Activated CD8-positive, alpha-beta memory T cell treated with anti-CD3 and anti-CD28 coated beads, Interleukin-2, amount 50 U/mL, for 24 hours (primary cell): ENCODE data around the gene COG5.

Experiments
- DNase-seq: peaks from one replicate; pipeline ENCODE4 v3.0.0-alpha.2; 2020; ENCODE audit errors: extremely low read depth

The COG5 gene

GRCh38 chr7:107463139-107464078 is 100.3 kb downstream of the COG5 start:
- DNase-seq = no peak

- no peak for DNase-seq
Observed at GRCh38 chr7:107461938-107462533, 101.7 kb downstream of the COG5 start.

- no peak for DNase-seq
Observed at GRCh38 chr7:107453388-107453787, 110.3 kb downstream of the COG5 start.

- no peak for DNase-seq
Observed at GRCh38 chr7:107450970-107451369, 112.8 kb downstream of the COG5 start.

- no peak for DNase-seq
Observed at GRCh38 chr7:107446988-107447387, 116.7 kb downstream of the COG5 start.

- DNase-seq = no peak
Observed at GRCh38 chr7:107446531-107446930, 117.2 kb downstream of the COG5 start.

- no peak for DNase-seq
Observed at GRCh38 chr7:107442678-107443077, 121.0 kb downstream of the COG5 start.

- DNase-seq = no peak
Observed at GRCh38 chr7:107441581-107442422, 121.9 kb downstream of the COG5 start.

- no peak for DNase-seq
Observed at GRCh38 chr7:107439025-107439424, 124.7 kb downstream of the COG5 start.

GRCh38 chr7:107435749-107436148 is 128.0 kb downstream of the COG5 start:
- no peak for DNase-seq

GRCh38 chr7:107432261-107432660 is 131.5 kb downstream of the COG5 start:
- DNase-seq = no peak

- DNase-seq = no peak
Observed at GRCh38 chr7:107430057-107430456, 133.7 kb downstream of the COG5 start.

GRCh38 chr7:107428642-107429041 is 135.1 kb downstream of the COG5 start:
- DNase-seq = no peak

GRCh38 chr7:107427462-107427861 is 136.3 kb downstream of the COG5 start:
- no peak for DNase-seq

- no peak for DNase-seq
Observed at GRCh38 chr7:107414198-107414597, 149.5 kb downstream of the COG5 start.

GRCh38 chr7:107408349-107408748 is 155.4 kb downstream of the COG5 start:
- no peak for DNase-seq

GRCh38 chr7:107405559-107405958 is 158.2 kb downstream of the COG5 start:
- DNase-seq = no peak

- DNase-seq = no peak
Observed at GRCh38 chr7:107404740-107405537, 158.8 kb downstream of the COG5 start.

GRCh38 chr7:107398161-107398560 is 165.6 kb downstream of the COG5 start:
- no peak for DNase-seq

GRCh38 chr7:107396990-107397389 is 166.7 kb downstream of the COG5 start:
- DNase-seq = no peak

- no peak for DNase-seq
Observed at GRCh38 chr7:107396081-107396480, 167.6 kb downstream of the COG5 start.
